ENCODE measurements around the gene PAXIP1.
"Not testable (repeated sequence)": the region's sequence is repeated elsewhere in the genome, so short reads cannot be mapped to it uniquely, and the experiment has no call there.

PAXIP1 gene, protein sequence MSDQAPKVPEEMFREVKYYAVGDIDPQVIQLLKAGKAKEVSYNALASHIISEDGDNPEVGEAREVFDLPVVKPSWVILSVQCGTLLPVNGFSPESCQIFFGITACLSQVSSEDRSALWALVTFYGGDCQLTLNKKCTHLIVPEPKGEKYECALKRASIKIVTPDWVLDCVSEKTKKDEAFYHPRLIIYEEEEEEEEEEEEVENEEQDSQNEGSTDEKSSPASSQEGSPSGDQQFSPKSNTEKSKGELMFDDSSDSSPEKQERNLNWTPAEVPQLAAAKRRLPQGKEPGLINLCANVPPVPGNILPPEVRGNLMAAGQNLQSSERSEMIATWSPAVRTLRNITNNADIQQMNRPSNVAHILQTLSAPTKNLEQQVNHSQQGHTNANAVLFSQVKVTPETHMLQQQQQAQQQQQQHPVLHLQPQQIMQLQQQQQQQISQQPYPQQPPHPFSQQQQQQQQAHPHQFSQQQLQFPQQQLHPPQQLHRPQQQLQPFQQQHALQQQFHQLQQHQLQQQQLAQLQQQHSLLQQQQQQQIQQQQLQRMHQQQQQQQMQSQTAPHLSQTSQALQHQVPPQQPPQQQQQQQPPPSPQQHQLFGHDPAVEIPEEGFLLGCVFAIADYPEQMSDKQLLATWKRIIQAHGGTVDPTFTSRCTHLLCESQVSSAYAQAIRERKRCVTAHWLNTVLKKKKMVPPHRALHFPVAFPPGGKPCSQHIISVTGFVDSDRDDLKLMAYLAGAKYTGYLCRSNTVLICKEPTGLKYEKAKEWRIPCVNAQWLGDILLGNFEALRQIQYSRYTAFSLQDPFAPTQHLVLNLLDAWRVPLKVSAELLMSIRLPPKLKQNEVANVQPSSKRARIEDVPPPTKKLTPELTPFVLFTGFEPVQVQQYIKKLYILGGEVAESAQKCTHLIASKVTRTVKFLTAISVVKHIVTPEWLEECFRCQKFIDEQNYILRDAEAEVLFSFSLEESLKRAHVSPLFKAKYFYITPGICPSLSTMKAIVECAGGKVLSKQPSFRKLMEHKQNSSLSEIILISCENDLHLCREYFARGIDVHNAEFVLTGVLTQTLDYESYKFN

DNA sequence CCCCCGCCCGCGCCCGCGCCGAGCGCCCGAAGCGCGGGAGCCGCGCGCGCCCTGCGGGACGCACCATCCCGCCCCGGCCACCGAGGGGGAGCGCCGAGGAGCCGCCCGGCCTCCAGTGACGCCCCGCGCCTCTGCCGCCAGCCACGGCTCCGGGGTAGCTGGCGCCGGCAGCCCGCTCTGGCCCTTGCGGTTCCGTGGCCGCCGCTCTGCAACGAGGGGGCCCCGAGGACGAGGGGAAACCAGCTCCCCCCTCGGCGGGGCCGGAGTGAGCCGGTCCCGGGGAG, at the start of gene PAXIP1:
Gene PAXIP1, minus strand, starts transcription at position 33 of the 284 bp plus-strand sequence. CDS start 195 bp downstream, outside the sequence.
- DNase-seq (ENCODE audit: low spot score) = no peak

DNA sequence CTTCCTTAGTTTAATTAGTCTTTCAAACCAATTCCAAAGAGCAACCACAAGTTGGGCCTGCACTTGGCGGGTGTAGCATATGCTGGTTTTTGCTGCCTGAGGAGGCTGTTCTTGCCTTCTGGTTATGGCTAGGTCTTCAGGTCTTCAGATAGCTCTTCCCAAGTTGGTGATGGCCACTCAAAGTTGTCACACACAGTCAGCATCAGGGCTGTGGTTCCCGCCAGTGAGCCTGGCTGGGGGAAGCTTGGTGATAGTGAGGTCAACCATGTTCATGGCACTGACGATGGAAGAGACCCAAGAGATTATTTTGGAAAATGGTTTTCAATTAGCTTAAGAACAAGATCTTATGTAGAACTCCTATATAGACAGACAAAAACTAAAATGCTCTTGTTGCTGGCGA, 48.4 kb upstream of the PAXIP1 start:
- DNase-seq (ENCODE audit: low spot score) = no peak

DNA sequence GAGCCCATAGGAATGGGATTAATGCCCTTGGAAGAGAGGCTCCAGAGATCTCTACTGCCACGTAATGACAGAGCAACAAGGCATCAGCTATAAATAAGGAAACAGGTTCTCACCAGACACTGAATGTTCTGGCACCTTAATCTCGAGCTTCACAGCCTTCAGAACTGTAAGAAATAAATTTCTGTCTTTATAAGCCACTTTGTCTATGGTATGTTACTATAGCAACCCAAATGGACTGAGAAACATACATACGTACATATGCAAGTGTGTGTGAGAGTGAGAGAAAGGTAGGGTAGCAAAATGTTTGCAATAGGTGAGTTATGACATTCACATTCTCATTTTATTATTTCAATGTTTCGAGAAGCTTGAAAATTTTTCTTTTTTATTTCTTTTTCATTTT, 45.1 kb upstream of the PAXIP1 start:
- no peak for DNase-seq (ENCODE audit: low spot score)

DNA sequence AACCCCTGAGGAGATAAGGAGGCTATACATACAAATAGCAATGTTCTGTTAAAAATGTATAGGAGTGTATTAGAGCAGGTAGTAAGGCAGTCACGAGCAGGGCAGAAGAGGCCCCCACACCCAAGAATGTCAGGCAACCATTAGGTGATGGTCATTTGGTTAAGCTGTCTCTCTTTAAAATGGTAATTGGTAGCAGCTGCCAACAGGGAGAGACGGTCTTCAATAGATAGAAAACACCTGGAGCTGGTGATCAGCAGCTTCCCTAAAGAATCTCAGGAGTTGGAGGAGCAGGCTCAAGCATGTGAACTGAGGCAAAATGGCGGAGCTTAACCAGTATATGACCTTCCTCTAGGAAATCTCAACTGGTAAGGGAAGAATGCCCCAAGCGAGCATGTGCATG, 40.8 kb upstream of the PAXIP1 start:
- DNase-seq (ENCODE audit: low spot score) = no peak

DNA sequence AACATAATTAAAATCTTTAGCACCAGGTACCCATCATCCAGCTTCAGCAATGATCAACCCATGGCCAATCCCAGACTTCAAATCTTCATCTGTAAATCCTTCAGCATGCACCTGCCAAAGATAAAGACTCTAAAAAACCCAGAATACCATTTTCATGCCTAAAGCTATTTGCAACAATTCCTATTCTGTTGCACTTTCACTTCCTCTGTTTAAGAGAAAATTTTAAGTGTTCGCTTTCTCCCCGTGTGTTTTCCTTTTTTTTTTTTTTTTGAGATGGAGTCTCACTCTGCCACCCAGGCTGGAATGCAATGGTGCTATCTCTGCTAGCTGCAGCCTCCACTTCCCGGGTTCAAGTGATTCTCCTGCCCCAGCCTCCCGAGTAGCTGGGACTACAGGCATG, 35.4 kb upstream of the PAXIP1 start:
- DNase-seq (ENCODE audit: low spot score) = no peak

DNA sequence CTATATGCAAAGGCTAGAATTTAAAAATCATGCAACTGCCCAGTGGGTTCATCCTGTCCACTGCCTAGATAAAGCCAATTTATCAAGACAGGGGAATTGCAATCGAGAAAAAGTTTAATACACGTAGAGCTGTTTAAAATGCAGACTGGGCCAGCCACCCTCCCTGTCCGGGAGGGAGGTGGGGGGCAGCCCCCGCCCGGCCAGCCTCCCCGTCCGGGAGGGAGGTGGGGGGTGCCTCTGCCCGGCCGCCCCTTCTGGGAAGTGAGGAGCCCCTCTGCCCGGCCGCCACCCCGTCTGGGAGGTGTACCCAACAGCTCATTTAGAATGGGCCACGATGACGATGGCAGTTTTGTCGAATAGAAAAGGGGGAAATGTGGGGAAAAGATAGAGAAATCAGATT, 31.6 kb upstream of the PAXIP1 start:
- DNase-seq (ENCODE audit: low spot score) = not testable (repeated sequence)

DNA sequence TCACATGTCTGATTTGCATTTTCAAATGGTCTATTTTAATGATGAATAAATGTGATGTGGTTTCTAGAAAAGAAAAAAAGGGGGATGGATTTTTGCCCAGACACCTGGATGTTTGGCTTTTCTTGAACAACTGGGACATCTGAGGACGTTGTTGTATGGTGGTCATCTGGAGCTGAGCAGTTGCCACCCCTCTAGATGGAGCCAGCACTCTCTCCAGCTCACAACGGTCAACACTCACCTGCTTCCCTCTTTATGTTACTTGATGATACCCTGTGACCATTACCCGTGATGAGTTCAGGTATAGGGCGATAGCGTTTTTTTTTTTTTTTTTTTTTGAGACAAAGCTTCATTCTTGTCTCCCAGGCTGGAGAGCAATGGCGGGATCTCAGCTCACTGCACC, 30.1 kb upstream of the PAXIP1 start:
- no peak for DNase-seq (ENCODE audit: low spot score)

DNA sequence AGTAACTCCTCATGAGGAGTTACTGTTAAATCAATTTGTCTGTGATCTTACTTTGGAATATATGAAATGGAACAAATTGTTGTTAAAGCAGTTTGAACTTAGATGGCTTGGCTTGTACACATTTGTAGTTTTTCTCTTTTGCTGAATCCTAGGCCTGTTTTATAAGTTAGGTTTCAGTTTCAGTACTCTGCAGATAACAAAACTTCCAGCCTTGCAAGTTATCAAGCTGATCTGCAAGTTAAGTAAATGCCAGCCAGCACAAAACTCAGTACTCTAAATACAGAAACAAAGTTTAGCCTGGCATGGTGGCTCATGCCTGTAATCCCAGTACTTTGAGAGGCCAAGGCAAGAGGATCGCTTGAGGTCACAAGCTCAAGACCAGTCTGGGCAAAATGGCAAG, 25.0 kb upstream of the PAXIP1 start:
- no peak for DNase-seq (ENCODE audit: low spot score)

DNA sequence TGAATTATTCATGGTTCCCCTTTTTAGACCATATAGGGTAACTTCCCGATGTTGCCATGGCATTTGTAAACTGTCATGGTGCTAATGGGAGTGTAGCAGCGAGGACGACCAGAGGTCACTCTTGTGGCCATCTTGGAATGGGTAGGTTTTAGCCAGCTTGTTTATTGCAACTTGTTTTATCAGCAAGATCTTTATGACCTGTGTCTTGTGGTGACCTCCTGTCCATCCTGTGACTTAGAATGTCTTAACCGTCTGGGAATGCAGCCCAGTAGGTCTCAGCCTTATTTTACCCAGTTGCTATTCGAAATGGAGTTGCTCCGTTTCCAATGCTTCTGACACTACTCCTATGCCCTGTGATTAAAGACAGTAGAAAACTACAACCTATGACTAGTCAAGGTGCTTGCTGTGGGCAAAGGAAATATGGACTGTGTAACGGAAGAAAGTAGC, 18.8 kb upstream of the PAXIP1 start:
- no peak for DNase-seq (ENCODE audit: low spot score)

DNA sequence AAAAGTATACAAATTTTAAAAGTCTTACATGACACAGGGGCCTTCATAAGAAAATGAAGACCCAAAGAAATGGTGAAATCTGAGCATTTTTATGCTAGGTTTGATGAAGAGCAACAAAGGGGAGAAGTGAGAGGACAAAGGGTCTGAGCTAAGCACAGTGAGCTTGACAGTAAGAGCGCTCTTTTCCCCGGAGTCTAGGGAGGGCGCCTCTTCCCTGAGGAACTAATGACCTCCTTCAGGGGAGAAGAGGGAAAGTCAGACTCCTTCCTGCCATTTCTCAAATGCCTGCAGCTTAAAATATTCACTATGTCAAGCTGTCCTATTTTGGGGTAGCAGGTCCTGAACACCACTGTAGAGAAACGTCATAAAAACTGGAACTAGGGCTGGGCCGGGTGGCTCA, 18.1 kb upstream of the PAXIP1 start:
- no peak for DNase-seq (ENCODE audit: low spot score)

DNA sequence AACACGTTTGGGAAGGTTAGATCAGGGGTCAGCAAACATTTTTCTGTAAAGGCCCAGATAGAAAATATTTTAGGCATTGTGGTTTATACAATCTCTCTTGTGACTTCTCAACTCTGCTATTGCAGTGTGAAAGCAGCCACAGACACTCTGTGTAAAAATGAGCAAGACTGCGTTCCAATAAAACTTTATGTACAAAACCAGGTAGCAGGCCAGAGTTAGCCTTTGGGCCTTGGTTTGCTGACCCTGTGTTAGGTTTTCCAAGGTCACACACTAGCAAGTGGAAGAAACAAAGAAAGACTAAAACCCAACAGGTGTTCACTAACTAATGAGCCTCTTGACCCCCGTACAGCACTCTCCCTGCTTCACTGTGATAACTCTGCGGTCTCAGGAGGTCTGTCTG, 14.9 kb upstream of the PAXIP1 start:
- no peak for DNase-seq (ENCODE audit: low spot score)

DNA sequence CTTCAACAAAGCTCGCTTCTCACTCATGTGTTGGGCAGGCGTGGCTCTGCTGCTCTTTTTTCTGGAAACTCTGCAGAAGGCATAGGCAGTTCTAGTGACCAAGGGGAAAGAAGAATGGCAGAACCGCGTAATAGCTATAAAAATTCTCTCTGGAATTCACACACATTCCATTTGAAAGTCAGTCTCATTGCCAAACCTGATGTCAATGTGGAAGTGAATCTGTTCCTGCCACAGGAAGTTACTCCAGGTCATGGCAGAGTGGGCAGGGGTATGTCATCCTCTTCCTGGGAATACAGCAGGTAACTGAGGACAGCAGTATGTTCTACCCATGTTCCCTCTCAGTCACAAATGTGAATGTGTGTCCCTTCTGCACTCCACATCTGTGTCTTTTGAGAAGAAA, 8.2 kb upstream of the PAXIP1 start:
- DNase-seq (ENCODE audit: low spot score) = no peak

DNA sequence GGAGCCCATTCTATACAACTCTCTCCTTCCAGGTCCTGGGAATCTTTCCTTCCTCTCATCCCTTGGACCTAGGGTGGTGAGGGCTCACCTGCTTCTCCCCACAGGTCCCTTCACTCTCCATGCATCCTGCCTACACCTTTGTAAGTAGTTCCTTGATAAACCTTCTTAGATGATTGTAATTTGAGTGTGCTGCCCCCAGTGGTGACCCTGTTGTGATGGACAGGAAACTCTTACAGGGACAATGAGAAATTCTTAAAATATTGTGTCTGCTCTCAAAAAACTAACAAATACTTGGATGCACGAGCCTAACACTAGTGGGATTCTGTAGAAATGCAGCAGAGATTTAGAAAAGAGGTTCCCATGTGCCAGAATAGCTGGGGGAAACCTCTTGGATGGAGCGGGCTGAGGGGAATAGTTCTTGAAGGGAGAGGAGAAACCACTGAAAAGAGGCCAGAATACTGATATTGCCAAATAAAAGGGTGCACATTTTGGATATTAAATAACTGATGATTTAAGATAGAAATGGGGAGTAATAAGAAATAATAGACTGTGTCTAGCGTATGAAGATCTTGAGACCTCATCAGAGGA, 6.7 kb upstream of the PAXIP1 start:
- DNase-seq (ENCODE audit: low spot score) = no peak

DNA sequence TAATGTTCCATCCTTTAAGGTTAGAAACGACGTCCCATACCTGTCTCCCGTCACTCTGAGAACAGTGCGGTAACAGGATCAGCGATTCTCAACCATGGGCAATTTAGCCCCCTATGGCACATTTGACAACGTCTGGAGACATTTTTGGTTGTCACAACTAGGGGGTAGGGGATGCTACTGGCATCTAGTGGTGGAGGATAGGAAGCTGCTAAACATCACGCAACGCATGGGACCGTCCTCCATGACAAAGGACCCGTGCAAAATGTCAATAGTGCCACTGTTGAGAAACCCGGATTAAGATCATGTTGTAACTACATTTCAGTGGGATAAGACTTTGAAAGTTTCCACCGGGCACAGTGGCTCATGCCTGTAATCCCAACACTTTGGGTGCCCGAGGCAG, 5.0 kb upstream of the PAXIP1 start:
- peak; percentile 41 for DNase-seq (ENCODE audit: low spot score)

DNA sequence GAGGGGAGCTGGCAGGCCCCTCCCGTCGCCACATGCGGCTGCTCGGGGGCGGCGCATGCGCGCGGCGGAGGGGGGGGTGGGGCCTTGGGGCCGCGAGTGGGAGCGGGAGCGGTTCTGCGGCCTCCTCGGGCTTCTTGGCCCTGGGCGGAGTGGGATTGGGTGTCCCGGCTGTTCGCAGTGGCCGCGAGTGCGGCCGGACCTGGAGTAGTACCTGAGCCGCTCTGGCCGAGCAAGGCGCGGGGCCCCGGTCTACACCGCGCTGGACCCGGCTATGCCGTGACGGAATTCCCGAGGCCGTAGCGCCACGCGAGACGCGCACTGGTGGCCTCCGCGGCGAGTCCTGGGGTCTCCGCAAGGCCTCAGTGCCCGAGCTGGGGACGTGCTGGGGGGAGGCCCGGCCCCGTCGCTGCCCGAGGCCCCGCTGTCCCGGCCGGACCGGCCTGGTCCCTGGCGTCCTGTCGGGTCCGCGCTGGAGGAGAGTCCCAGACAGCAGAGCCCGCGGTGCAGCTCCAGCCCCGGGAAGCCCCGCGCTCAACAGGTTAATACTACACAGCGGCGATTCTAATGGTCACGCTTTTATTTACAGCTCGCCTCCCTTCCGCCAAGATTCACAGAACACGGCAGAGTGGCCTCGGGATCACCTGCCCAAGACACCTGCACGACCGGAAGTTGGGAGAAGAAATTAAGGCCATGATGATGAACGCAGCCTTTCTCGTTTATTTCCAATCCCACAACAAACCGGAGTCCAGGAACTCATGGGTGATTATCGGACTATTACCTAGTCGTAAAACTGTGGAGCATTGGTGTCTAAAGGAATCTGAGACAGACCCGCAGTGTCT, 671 bp upstream of the PAXIP1 start:
- peak; percentile 82 for DNase-seq (ENCODE audit: low spot score)

DNA sequence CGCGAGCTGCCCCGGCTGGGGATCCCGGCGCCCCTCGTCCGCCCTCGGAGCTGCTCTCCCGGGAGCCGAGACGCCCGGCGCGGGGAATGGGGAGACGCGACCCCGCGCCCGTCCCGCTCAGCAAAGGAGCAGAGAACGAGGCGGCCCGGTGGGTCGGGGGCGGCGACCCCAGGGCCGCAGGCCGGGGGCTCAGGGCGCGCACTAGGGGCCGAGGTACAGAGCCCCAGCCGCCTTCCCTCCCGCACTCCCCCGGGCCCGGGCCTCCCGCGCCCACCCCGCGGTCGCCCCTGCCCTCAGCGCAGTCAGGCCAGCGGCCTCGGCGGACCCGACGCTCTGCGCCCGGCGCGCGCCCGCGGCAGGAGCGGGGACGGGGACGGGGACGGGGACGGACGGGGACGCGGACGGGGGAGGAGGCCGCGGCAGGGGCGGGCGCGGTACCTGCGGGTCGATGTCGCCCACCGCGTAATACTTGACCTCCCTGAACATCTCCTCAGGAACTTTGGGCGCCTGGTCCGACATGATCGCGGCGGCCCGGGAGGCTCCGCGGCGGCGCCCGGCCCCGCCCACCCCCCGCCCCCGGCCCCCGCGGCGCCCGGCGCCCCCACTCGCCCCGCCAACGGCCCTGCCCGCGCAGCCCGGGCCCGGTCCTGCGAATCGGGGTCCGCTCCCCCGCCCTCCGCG, 373 bp downstream of the PAXIP1 start:
- DNase-seq (ENCODE audit: low spot score) = peak; percentile 75

DNA sequence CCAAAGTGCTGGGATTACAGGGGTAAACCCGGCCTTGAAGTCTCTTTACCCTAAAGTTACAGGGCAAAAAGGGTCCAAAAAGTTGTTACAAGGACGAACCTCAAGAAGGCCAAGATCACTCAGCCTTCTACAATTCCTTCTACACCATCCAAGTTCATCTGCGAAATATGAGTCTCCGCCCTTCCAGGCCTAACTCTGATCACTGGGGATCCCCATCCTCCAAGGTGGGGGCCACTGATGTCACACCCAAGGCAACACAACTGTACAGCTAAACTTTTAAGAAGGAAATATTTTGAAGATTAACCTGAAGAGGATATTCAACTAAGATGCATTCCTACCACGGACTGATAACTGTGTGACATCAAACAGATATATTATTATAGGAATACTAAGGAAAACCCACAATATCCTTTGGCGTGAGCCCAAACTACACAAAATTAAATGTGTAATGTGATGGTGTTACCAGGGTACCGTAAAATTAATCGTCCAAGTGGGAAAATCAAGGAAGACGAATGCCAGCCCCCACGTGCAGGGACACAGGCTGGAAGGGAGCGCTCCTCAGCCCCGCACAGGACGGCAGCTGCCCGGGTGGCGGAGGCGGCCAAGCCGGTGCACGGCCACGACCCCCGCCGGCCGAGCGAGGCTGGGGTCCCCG, 1.0 kb downstream of the PAXIP1 start:
- peak; percentile 11 for DNase-seq (ENCODE audit: low spot score)

DNA sequence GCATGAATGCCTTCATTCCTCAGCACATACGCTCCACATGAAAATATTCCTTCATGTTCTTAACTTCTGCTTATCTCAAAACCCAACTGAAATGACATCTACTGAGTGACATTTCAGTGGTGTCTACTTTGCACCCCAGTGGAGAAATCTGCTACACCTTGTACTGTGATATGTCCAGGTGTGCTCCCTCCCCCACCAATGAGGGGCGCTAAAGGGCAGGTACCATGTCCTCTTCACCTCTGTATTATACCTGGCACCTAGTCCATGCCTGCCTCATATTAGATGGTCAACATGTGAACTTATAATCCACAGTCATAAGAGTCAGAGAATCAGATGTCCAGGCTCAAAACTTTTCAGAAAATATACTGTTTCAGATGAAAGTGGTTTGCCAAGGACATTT, 2.1 kb downstream of the PAXIP1 start:
- no peak for DNase-seq (ENCODE audit: low spot score)

DNA sequence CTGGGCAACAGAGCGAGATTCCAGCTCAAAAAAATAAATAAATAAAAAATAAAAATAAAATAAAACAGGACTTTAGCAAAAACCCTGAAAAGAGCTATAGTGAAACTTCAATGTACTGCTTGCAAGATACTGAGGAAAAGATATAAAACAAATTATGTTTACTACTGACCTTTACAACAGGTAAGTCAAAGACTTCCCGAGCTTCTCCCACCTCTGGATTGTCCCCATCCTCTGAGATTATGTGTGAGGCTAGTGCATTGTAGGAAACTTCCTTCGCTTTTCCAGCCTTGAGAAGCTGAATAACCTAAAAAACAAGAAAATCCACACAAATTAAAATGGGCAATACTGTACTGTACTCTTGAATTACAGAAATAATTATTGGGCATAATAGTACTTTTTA, 4.4 kb downstream of the PAXIP1 start:
- no peak for DNase-seq (ENCODE audit: low spot score)

DNA sequence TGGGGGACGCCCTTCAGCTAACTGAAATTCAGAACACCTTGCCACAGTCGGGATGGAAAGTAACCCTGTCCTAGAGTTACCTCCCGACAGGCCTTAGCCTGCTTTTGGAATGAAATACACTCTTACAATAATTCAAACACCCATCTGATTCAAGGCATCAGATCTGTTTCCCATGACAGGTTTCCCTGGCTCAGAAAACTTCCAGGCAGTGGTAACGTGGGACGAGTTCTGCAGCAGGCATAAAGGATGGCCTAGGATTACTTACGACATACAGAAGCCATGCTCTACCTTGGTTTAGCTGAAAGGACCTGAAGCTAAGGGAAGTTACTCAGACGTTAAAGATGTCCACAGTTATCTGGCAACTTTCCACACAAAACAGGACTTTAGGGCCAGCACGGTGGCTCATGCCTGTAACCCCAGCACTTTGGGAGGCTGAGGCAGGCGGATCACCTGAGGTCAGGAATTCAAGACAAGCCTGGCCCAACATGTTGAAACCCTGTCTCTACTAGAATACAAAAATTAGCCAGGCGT, 5.0 kb downstream of the PAXIP1 start:
- no peak for DNase-seq (ENCODE audit: low spot score)
